T-helper 1 cell treated with Interleukin-12 subunit alpha and Interleukin-12 subunit beta and Interleukin-4 antibody, amounts not matched to agents 30 ng/mL and 1 ng/mL, for 36 hours (primary cell): ENCODE measurements around the gene ARPP21. TPM values are rescaled to one million over a fixed set of nuclear protein-coding genes. Genes with fewer than 3 reads are reported as not detected.
"Not testable (repeated sequence)": the region's sequence is repeated elsewhere in the genome, so short reads cannot be mapped to it uniquely, and the experiment has no call there.

Experiments used
- intact Hi-C: fragments of 100-400 bp; cut with micrococcal nuclease; formaldehyde crosslinking; loops from one replicate; pipeline ENCODE4 v1.15.1; 2024
- total RNA-seq: library from RNA; stranded (reverse); gene quantifications from 2 replicates; pipeline ENCODE4 v1.2.3, GENCODE V29; 2022

Gene ARPP21
- total RNA-seq, 1 donor from 2014 or later: not detected

- intact Hi-C loops: no loop called here
Measured at GRCh38 chr3:35779611-35780010, 140.3 kb downstream of the ARPP21 start.

GRCh38 chr3:35780800-35781199 lies 141.5 kb downstream of the ARPP21 start:
- intact Hi-C loops: no loop called here

GRCh38 chr3:35781558-35781957 lies 142.2 kb downstream of the ARPP21 start:
- intact Hi-C loops: no loop called here

- intact Hi-C loops: no loop called here
Measured at GRCh38 chr3:35782355-35782754, 143.0 kb downstream of the ARPP21 start.

GRCh38 chr3:35784169-35784568 lies 144.8 kb downstream of the ARPP21 start:
- intact Hi-C loops: no loop called here

- intact Hi-C loops: no loop called here
Measured at GRCh38 chr3:35785234-35785888, 146.0 kb downstream of the ARPP21 start.

- intact Hi-C loops: no loop called here
Measured at GRCh38 chr3:35787936-35788335, 148.6 kb downstream of the ARPP21 start.

- intact Hi-C loops: no loop called here
Measured at GRCh38 chr3:35789042-35789831, 149.9 kb downstream of the ARPP21 start.

- intact Hi-C loops: no loop called here
Measured at GRCh38 chr3:35790764-35791163, 151.4 kb downstream of the ARPP21 start.

GRCh38 chr3:35793667-35794066 lies 154.3 kb downstream of the ARPP21 start:
- intact Hi-C loops: no loop called here

- intact Hi-C loops: no loop called here
Measured at GRCh38 chr3:35800960-35801459, 161.7 kb downstream of the ARPP21 start.

GRCh38 chr3:35814531-35814930 lies 175.2 kb downstream of the ARPP21 start:
- intact Hi-C loops: no loop called here

GRCh38 chr3:35815796-35816195 lies 176.5 kb downstream of the ARPP21 start:
- intact Hi-C loops: not testable (repeated sequence)

- intact Hi-C loops: no loop called here
Measured at GRCh38 chr3:35817216-35817615, 177.9 kb downstream of the ARPP21 start.

GRCh38 chr3:35832140-35832571 lies 192.8 kb downstream of the ARPP21 start:
- intact Hi-C loops: no loop called here
